ENCODE measurements around the gene MYO15A.

GRCh38 chr17:18117982-18118975, 9.7 kb downstream of the MYO15A start:
- no peak for TF ChIP-seq EZH2 (IDR thresholded peaks at IDR 0.05; ENCODE audit: borderline replicate concordance, insufficient read depth, low read depth, low read length, poor library complexity, severe bottlenecking)
- TF ChIP-seq, protein P1, sequence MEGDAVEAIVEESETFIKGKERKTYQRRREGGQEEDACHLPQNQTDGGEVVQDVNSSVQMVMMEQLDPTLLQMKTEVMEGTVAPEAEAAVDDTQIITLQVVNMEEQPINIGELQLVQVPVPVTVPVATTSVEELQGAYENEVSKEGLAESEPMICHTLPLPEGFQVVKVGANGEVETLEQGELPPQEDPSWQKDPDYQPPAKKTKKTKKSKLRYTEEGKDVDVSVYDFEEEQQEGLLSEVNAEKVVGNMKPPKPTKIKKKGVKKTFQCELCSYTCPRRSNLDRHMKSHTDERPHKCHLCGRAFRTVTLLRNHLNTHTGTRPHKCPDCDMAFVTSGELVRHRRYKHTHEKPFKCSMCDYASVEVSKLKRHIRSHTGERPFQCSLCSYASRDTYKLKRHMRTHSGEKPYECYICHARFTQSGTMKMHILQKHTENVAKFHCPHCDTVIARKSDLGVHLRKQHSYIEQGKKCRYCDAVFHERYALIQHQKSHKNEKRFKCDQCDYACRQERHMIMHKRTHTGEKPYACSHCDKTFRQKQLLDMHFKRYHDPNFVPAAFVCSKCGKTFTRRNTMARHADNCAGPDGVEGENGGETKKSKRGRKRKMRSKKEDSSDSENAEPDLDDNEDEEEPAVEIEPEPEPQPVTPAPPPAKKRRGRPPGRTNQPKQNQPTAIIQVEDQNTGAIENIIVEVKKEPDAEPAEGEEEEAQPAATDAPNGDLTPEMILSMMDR (IDR thresholded peaks at IDR 0.05), result no peak

All from B cell (primary cell).